HEK293T (cell line): ENCODE results near the gene SREBF2.
A peak's percentile ranks its signal among the peaks of the same experiment; 100 is the strongest.

Source experiments
- CTCF ChIA-PET: fragments of 350-600 bp; formaldehyde crosslinking; extraction: SDS; loops from one replicate; lab custom pipeline; 2021; ENCODE audit warnings: antibody characterized with exemption, inconsistent platforms; lab: Yijun Ruan, JAX
- POLR2A ChIA-PET: fragments of 350-600 bp; formaldehyde crosslinking; extraction: SDS; loops from one replicate; lab custom pipeline; 2020; ENCODE audit warnings: antibody characterized with exemption, inconsistent platforms; lab: Yijun Ruan, JAX
- DNase-seq: peaks from one replicate; pipeline ENCODE4 v3.0.0; 2012; ENCODE audit warnings: mixed read lengths; ENCODE audit errors: extremely low spot score
- ARNT ChIP-seq: fragments of 450-650 bp; IDR thresholded peaks from 2 replicates; pipeline ENCODE4 v1.6.1; 2017; ENCODE audit warnings: mild to moderate bottlenecking
- BHLHE40 ChIP-seq: fragments of 450-650 bp; IDR thresholded peaks from 2 replicates; pipeline ENCODE4 v1.6.1; 2016; ENCODE audit warnings: mild to moderate bottlenecking, moderate library complexity, borderline replicate concordance
- CTBP1 ChIP-seq: fragments of 450-650 bp; IDR thresholded peaks from 2 replicates; pipeline ENCODE4 v1.6.1; 2016; ENCODE audit warnings: borderline replicate concordance
- ELF4 ChIP-seq: fragments of 450-650 bp; IDR thresholded peaks from 2 replicates; pipeline ENCODE4 v1.6.1; 2017; ENCODE audit warnings: antibody characterized with exemption
- FOXA1 ChIP-seq: fragments of 450-650 bp; IDR thresholded peaks from 2 replicates; pipeline ENCODE4 v1.6.1; 2016; ENCODE audit warnings: mild to moderate bottlenecking
- FOXK2 ChIP-seq: fragments of 450-650 bp; IDR thresholded peaks from 2 replicates; pipeline ENCODE4 v1.6.1; 2016; ENCODE audit warnings: mild to moderate bottlenecking
- FOXM1 ChIP-seq: fragments of 450-650 bp; IDR thresholded peaks from 2 replicates; pipeline ENCODE4 v1.6.1; 2017; ENCODE audit warnings: mild to moderate bottlenecking, borderline replicate concordance
- HDGF ChIP-seq: fragments of 450-650 bp; IDR thresholded peaks from 2 replicates; pipeline ENCODE4 v1.6.1; 2017; ENCODE audit warnings: antibody characterized with exemption, borderline replicate concordance
- L3MBTL2 ChIP-seq: fragments of 450-650 bp; conservative IDR thresholded peaks from 2 replicates; pipeline ENCODE4 v1.6.1; 2016; ENCODE audit warnings: mild to moderate bottlenecking
- LEF1 ChIP-seq: fragments of 450-650 bp; IDR thresholded peaks from 2 replicates; pipeline ENCODE4 v1.6.1; 2017; ENCODE audit warnings: mild to moderate bottlenecking, borderline replicate concordance
- NFRKB ChIP-seq: fragments of 450-650 bp; IDR thresholded peaks from 2 replicates; pipeline ENCODE4 v1.6.1; 2016; ENCODE audit warnings: mild to moderate bottlenecking, moderate library complexity
- SP1 ChIP-seq: fragments of 450-650 bp; IDR thresholded peaks from 2 replicates; pipeline ENCODE4 v1.6.1; 2017
- SUZ12 ChIP-seq: fragments of 450-650 bp; IDR thresholded peaks from 2 replicates; pipeline ENCODE4 v1.6.1; 2016; ENCODE audit warnings: mild to moderate bottlenecking
- TARDBP ChIP-seq: fragments of 450-650 bp; IDR thresholded peaks from 2 replicates; pipeline ENCODE4 v1.6.1; 2016
- ZNF384 ChIP-seq: fragments of 450-650 bp; IDR thresholded peaks from 2 replicates; pipeline ENCODE4 v1.6.1; 2016
- TF ChIP-seq, protein P1 (sequence below): fragments of 450-650 bp; IDR thresholded peaks from 2 replicates; pipeline ENCODE4 v1.6.1; 2016

SREBF2 gene

GRCh38 chr22:41923595-41924276, 90.8 kb downstream of the SREBF2 start:
- POLR2A ChIA-PET, result interaction anchor here (1.2 to 2.2 kb wide), 3 partner anchors 9 to 124 kb away, joined by 4 to 8 read pairs (median 5); partner anchors contain the start of genes CENPM and SHISA8
- CTCF ChIA-PET, result interaction anchor here (0.8 to 0.9 kb wide), 2 partner anchors 62 to 168 kb away, joined by 4 to 8 read pairs; no protein-coding TSS in a partner anchor
- DNase-seq, result no peak

DNA sequence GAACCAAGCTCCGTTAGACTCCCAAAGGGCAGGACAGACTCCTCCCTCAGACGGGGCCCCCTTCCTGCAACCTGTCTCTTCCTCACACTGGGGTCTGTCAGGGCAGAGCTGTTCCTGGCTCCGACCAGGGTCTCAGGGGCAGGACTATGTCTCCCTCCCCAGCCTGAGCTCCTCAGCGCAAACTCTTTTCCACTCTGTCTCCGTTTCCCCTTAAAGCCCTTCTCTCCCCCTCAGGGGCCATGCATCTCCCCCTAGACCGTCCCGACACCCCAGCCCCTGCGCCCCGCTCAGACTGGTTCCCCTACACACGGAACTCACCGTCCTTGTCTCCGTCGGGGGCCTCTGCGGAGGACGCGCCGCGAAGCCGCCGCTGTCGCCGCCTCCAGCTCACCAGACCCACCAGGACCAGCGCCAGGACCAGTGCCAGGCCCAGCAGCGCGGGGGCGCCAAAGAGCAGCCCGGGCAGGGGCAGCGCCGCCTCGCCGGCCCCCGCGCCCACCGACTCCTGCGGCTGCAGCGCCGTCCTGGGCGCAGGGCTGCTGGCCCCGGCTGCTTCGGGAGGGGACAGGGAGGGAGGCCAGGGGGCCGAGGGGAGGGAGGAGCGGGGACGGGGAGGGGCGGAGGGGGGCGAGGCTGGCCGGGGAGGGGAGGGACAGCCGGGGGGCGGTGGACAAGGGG, 93.0 kb downstream of the SREBF2 start:
- CTCF ChIA-PET, result interaction anchor here (0.5 to 1.8 kb wide), 24 partner anchors 8 to 606 kb away, joined by 3 to 10 read pairs (median 4); partner anchors contain the start of genes CENPM and SREBF2
- no peak for TF ChIP-seq NFRKB
- TF ChIP-seq FOXM1, result no peak
- no peak for TF ChIP-seq FOXK2
- TF ChIP-seq SUZ12, result no peak
- TF ChIP-seq, protein P1, sequence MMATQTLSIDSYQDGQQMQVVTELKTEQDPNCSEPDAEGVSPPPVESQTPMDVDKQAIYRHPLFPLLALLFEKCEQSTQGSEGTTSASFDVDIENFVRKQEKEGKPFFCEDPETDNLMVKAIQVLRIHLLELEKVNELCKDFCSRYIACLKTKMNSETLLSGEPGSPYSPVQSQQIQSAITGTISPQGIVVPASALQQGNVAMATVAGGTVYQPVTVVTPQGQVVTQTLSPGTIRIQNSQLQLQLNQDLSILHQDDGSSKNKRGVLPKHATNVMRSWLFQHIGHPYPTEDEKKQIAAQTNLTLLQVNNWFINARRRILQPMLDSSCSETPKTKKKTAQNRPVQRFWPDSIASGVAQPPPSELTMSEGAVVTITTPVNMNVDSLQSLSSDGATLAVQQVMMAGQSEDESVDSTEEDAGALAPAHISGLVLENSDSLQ, result no peak
- no peak for TF ChIP-seq HDGF
- TF ChIP-seq CTBP1, result no peak
- no peak for TF ChIP-seq ARNT
- TF ChIP-seq TARDBP, result no peak
- TF ChIP-seq ELF4, result no peak
- no peak for TF ChIP-seq L3MBTL2
- TF ChIP-seq BHLHE40, result no peak
- TF ChIP-seq FOXA1, result no peak
- no peak for TF ChIP-seq ZNF384
- POLR2A ChIA-PET, result interaction anchor here (0.6 to 1.2 kb wide), 6 partner anchors 15 to 229 kb away, joined by 3 to 6 read pairs (median 4); partner anchors contain the start of genes CENPM, NDUFA6 and SREBF2
- DNase-seq, result peak; percentile 84

More at GRCh38 chr22:41923595-41924276, 90.8 kb downstream of the SREBF2 start:
- no peak for TF ChIP-seq ELF4
- no peak for TF ChIP-seq HDGF
- no peak for TF ChIP-seq TARDBP

DNA sequence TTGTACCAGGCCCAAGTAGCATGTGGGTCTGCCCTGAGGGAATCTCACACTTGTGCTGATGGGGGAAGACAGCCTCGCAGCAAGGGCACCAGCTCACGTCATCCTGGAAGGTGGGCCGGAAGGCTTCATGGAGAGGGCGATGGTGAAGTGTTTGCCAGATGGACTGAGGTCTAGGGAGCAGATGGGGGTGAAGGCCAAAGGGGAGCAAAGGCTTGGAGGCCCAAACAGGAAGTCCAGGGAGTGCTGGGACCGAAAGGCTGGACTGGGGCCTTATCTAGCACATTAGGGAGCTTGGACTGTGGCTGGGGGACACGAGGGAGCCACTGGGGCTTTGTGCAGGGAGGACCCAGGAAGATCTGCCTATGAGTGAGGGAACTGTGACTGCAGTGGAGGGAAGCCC, 94.9 kb downstream of the SREBF2 start:
- DNase-seq, result no peak
- ChIA-PET CTCF (no interaction called here), POLR2A (interaction anchor here (0.5 to 1.9 kb wide), 3 partner anchors 13 to 307 kb away, joined by 3 to 6 read pairs (median 3); partner anchors contain the start of genes CENPM and XRCC6)
- TF ChIP-seq ELF4, result no peak
- TF ChIP-seq SP1, result no peak
- no peak for TF ChIP-seq ZNF384
- no peak for TF ChIP-seq FOXK2
- no peak for TF ChIP-seq L3MBTL2
- TF ChIP-seq NFRKB, result no peak
- no peak for TF ChIP-seq FOXA1
- no peak for TF ChIP-seq LEF1
- TF ChIP-seq, protein P1, result no peak
- no peak for TF ChIP-seq HDGF
- TF ChIP-seq CTBP1, result no peak
- TF ChIP-seq SUZ12, result no peak
- no peak for TF ChIP-seq BHLHE40

GRCh38 chr22:41928593-41929417, 95.9 kb downstream of the SREBF2 start:
- ChIA-PET POLR2A (interaction anchor here (1.9 kb wide), 1 partner anchor 18 kb away, joined by 6 read pairs; the partner anchor contains the start of gene CENPM), CTCF (no interaction called here)
- TF ChIP-seq NFRKB, result no peak
- TF ChIP-seq SUZ12, result no peak
- TF ChIP-seq HDGF, result no peak
- no peak for TF ChIP-seq SP1
- no peak for TF ChIP-seq FOXM1
- TF ChIP-seq FOXK2, result no peak
- no peak for TF ChIP-seq L3MBTL2
- no peak for TF ChIP-seq CTBP1
- no peak for TF ChIP-seq FOXA1
- TF ChIP-seq ZNF384, result no peak
- TF ChIP-seq TARDBP, result no peak
- TF ChIP-seq, protein P1, result no peak
- TF ChIP-seq ARNT, result no peak
- TF ChIP-seq BHLHE40, result no peak
- TF ChIP-seq ELF4, result no peak
- no peak for TF ChIP-seq LEF1
- DNase-seq, result no peak

DNA sequence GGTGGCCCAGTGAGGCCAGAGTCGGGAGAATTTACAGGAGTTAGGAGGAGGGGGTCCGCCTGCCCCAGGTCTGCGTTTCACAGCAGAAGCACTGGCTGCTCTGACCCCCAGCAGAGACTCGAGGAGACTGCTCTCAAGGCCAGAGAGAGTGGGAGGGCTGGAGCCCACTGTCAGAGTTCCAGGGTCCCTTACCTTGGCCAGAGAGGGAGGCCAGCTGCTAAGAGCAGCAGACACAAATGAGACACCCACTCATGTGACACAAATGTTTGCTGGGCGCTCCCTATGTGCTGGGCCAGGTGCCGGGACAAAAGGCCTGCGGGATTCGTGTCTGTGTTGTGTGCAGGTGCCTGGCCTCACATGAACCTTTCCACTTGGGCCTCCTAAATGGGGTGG, 96.5 kb downstream of the SREBF2 start:
- DNase-seq, result no peak
- POLR2A ChIA-PET, result no interaction called here

More for the DNA sequence above, 96.5 kb downstream of the SREBF2 start:
- CTCF ChIA-PET, result no interaction called here
- TF ChIP-seq FOXK2 (no peak), ZNF384 (no peak), SP1 (no peak), BHLHE40 (no peak), LEF1 (no peak), L3MBTL2 (no peak), NFRKB (no peak), SUZ12 (no peak), TARDBP (no peak), FOXM1 (no peak), CTBP1 (no peak), ARNT (no peak), FOXA1 (no peak), ELF4 (no peak), HDGF (no peak)
- TF ChIP-seq, protein P1, result no peak
